NCI-H146 (cell line): ENCODE measurements around the gene RRP1B.
A peak's percentile ranks its signal among the peaks of the same experiment; 100 is the strongest.
"Not testable (repeated sequence)": the region's sequence is repeated elsewhere in the genome, so short reads cannot be mapped to it uniquely, and the experiment has no call there.

Source experiments
- DNase-seq: peaks from one replicate; lab custom pipeline; 2025; lab: John Stamatoyannopoulos, UW

RRP1B gene

DNA sequence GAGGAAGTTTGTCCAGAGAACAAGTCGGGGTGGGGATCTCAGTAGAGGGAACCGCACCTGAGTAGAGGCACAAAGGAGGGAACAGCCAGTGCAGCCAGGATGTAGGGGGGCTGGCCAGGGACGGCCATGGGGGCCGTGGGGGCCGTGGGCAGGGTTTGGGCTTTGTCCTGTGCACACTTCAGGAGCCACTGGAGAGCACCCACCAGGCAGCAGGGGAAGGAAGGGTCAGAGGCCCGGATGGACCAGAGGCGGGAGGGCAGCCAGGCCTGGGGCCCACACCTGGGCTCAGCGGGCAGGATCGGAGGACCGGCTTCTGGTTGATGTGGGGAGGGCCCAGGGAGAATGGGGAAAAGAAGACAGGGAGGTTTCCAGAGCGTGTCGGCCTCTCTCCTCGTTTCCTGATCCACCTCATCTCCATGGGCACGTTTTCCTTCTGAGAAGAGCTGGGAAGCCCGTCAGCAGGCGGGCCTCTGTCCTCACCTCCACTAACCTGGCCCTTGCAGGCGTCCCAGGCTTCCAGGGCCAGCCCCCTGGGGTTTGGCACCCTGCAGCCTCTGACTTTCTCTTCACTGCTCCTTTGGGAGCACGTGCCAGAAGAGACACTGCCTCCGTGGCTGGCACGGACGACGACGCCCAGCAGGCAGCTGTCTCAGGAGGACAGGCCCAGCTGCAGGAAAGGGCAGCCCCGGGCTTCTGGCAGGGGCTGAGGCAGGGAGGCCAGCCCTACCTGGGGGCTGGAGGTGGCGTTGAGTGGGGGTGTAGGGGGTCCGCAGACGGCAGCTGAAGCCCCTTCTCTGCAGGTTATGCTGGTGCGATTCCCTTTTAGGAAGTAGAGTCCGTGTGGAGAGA lies 42.8 kb downstream of the RRP1B start:
- no peak for DNase-seq

DNA sequence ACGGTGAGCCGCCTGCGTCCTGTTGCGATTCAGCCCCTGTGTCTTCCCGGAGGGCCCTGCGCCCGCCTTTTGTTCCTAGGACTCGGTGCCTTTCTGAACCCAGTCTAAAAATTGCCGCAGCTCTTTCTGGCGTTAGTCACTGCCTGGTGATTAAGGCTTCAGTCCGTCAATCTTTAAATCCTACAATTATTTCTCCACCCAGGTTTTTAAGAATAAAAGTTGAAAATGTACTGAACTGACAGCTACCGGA lies 43.4 kb downstream of the RRP1B start:
- DNase-seq, result no peak

DNA sequence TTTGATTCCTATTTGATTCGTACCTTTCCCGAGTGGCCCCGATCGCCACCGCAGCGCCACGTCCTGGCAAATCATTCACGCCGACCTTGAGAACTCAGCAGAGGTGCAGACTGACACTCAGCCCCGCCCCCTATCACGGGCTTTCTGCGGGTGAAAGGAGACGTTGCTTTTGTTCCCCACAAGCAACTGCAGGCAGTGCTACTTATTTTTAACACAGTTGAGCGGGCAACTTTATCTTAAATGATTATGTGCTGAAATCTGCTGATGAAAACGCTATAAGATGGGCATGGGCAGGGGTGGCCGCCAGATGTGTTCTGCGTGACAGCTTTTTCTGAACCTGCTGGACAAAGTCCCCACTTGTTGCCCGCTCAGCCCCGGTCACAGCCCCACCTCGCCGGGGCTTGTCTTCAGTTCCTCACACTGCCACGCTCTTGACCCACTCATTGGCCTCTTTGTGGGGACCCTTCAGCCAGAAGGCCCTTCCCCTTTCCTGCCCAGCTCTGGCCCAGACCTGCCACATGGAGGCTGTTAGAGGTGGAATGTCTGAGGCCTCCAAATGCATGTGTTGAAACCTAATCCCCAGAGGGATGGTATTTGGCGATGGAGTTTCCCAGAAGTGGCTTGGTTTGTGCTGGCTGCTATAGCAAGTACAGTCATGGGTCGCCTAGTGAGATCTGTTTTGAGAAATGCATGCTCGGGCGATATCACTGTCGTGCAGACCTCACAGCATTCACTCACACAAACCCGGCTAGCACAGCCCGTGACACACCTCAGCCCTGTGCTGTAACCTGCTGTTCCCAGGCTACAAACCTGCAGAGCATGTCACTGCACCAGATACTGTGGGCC lies 43.9 kb downstream of the RRP1B start:
- DNase-seq, result no peak

DNA sequence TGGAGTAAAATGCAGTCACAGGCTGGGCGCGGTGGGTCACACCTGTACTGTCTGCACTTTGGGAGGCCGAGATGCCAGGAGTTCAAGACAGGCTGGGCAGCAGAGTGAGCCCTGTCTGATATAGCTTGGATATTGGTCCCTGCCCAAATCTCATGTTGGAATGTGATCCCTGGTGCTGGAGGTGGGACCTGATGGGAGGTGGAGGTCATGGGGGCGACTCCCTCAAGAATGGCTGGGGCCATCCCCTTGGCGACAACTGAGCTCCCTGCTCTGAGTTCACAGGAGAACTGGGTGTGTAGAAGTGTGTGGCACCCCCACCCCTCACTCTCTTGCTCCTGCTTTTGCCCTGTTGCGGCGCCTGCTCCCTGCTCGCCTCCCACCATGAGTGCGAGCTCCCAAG lies 48.1 kb downstream of the RRP1B start:
- DNase-seq, result no peak

DNA sequence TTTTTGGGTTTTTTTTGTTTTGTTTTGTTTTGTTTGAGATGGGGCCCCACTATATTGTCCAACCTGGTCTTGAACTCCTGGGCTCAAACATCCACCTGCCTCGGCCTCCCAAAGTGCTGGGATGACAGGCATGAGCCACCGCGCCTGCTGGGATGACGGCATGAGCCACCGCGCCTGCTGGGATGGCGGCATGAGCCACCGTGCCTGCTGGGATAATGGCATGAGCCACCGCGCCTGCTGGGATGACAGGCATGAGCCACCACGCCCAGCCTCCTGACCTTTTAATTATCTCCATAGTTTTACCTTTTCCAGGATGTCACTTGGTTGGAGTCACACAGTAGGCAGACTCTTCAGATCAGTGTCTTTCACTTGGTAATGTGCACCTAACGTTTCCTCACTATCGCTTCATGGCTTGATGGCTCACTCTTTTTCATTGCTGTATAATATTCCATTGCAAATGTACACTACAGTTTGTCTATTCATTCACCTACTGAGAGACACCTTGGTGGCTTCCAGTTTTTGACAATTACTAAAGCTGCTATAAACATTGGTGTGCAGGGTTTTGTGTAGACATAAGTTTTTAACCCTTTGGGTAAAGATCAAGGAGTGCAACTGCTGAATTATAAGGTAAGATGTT lies 49.5 kb downstream of the RRP1B start:
- DNase-seq, result peak; percentile 38

DNA sequence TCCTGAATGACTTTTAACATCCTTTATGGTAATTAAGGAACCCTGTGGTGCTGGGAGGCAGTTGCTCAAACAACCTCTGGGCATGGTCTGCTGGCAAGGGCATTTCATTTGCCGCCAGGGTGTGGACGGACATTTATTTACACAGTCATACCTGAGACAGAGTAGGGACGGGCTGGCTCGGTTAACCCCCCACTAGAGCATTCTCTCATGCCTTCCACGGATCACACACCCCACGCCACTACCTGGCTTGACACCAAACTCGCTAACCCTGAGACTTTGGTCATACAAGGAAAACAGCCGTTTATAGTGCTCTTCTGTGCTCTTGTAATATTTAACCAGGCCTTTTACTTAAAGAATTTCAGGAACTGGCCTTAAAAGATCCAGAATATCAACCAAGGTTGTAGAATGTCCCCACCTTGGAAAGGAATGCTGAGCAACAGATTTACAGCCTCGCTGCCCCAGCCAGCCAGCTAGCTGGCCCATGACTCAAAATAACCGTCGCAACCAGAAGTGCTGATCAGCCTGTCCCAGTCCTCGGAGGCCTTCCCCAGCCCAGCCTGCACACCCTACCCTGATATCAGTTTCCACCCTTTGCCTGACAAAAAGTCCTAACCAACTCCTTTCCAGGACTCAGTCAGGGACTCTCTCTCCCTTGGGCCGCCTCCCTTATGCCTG lies 53.0 kb downstream of the RRP1B start:
- peak; percentile 79 for DNase-seq

DNA sequence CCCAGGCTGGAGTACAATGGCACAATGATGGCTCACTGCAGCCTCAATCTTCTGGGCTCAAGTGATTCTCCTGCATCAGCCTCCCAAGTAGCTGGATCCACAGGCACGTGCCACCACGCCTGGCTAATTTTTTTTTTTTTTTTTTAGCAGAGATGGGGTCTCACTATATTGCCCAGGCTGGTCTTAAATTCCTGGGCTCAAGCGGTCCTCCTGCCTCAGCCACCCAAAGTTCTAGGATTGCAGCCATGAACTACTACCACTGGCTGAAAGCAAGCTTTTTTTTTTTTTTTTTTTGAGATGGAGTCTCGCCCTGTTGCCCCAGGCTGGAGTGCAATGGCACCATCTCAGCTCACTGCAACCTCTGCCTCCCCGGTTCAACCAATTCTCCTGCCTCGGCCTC lies 53.8 kb downstream of the RRP1B start:
- DNase-seq, result not testable (repeated sequence)

DNA sequence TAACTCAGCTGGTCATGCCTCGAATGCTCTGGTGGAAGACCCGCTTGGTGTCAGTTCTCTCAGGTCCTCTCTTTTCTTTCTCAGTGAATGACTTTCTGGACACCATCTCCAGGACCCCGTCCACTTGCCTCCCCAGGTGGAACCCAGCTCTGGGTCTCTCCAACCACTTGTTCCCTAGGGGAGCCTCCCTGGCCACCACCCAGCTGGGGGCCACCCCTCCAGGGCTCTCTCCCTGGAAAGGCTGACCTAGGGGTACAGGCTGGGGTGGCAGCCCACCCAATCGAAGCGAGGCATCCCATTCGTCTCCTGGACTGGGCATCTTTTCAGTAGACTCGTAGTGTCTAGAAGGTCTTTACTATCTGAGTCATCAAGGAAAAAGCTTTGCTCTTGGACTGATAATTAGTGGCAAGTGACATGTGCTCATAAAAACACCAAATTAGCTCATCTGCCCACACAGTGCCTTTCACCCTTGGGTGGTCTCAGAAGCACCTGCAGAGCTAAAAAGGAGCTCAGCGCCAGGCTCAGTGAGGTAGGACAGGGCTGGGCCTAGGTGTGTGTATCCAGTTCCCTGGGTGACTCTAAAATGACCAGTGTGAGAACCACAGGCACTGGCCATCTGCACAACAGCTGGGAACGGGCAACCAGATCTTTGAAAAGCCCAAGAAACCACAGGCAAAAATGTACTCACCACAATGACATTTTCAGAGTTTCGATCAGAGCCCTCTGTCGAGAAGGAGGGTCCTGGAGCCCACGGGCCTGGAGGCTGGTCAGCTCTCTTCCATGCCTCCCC lies 57.2 kb downstream of the RRP1B start:
- DNase-seq, result no peak

DNA sequence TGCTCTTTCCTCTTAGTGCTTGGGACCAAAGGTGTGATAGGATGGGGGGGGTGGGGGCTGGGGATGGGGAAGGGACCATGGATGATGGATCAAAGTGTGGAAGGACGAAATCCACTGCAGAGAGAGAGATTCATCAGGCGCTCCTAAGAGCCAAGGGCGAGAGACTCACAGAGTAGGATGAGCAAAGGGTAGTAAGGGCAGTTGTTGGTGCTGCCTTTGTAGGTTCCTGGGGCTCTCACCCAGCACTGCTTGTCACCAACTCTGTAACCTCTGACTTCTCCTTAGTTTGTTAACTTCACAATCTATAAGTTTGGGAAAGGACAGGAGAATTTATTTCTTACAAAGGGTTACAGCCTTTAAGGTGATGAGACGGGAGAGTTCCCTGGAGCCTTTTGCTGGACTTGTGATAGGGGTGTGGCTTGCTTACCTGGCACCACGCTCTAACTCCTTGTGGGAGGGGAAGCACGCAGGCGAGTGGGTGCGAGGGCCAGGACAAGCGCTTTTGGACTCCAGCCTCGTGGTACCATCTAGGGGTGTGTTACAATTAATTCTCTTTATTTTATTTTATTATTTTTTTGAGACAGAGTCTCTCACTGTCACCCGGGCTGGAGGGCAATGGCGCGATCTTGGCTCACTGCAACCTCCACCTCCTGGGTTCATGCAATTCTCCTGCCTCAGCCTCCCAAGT lies 58.0 kb downstream of the RRP1B start:
- no peak for DNase-seq

DNA sequence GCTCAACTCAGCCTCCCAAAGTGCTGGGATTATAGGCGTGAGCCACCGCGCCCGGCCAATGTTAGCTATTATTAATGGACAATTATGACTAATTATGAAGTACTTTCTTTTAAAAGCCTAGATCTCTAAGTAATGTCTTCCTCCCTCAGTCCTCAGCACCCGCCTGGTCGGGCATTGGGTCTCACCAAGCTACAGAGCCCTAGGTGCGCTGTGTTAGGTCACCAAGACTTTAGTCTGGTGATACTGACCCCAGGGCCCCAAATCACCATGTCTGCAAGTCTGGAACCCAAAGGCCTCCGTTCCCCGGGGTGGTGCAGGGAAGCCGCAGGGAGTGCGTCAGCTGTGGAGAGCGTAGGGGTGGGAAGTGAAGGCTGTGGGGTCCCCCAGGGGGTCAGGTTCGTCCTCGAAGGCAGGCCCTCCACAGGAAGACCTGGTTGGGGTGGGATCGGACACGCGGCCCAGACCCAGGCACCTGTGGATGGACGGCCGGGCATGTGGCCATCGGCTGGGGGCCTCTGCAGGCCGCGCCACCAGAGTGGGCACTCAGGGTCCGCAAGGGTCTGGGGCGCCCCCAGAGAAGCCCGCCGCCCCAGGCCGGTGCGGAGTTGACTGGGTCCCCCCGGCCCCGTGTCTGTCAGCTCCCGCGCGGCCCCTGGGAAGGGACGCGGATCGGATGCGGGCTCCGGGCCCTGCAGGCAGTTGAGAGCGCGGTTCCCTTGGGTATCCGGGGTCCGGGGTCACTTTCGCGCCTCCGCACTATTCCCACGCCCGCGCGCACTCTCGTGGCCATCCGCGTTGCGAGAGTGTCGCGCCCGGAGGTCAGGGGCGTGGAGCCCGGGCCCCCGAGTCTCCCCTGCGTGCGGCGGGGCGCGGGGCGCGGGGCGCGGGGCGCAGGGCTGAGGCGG lies 58.9 kb downstream of the RRP1B start:
- no peak for DNase-seq

DNA sequence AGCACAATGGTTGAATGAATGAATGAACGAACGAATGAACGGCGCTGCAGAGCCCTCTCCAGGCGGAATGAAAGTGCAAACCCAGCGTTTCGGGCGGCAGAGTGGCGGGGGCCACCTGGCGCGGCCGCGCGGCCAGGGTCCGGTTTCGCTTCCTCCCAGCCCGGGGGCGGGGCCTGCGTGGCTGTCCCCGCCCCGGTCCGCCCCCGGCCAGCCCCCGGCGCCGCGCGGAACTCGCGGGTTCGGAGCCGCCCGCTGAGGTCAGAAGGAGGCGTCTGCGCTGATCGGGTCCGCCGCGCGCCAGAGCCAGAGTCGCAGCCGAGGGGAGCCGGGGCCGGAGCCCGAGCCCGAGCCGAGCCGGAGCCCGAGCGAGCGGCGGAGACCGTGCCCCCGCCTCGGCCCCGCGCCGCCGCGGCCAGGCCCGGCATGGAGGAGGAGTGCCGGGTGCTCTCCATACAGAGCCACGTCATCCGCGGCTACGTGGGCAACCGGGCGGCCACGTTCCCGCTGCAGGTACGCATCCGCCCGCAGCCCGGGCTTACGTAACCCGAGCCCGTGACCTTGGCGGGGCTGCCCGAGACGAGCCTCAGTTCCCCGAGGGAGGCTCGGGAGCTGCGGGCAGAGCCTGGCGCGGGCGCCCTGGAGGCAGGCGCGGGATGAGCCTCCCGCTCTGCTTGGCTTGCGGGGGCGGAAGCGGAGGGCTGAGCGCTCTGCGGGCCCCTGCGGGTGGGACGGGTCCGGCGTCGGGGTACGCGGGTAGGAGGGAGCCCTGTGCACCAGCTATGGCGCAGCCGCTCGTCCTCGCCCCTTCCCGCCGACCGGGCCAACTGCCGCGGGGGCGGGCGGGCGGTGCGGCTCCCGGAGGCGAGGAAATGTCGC lies 59.8 kb downstream of the RRP1B start, which contains the start of gene PDXK:
TSS of gene PDXK (plus strand) at position 258 of the 876 bp plus-strand sequence. CDS start at position 424, 166 bp downstream.
- peak; percentile 80 for DNase-seq

DNA sequence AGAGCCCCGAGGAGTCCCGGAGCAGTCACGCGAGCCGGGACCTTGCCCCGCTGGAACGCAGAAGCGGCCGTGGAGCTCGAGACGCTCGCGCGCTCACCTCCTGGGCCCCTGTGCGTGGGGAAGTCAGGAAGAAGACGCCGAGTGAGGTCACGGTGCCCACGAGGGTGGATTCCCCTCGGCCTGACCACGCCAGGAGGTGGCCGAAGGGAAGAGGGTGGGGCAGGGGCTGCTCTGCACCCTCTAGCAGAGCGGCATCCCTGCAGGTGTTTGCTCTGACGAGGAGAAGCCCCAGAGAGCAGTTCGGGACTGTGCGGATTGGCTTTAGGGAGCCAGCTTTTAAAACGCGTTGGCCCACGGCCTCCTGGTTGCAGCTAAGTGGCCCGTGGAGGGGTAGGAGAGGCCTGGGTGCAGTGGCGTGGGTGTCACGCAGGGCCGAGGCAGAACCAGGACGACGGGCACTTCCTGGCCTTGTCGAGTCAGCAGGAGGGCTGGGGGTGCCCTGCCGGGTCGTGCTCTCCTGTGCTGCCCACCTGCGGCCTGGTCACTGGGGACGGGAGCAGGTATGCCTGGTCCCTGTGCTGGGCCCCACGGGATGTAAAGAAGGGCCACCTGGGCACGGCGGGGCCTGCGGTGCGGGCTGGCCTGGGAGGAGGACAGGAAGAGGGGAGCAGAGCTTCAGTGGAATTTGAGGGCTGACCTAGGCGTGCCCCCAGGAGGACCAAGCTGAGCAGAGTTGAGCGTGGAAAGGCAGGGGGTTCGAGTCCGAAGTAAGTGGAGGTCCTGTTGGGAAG lies 60.6 kb downstream of the RRP1B start:
- DNase-seq, result no peak

DNA sequence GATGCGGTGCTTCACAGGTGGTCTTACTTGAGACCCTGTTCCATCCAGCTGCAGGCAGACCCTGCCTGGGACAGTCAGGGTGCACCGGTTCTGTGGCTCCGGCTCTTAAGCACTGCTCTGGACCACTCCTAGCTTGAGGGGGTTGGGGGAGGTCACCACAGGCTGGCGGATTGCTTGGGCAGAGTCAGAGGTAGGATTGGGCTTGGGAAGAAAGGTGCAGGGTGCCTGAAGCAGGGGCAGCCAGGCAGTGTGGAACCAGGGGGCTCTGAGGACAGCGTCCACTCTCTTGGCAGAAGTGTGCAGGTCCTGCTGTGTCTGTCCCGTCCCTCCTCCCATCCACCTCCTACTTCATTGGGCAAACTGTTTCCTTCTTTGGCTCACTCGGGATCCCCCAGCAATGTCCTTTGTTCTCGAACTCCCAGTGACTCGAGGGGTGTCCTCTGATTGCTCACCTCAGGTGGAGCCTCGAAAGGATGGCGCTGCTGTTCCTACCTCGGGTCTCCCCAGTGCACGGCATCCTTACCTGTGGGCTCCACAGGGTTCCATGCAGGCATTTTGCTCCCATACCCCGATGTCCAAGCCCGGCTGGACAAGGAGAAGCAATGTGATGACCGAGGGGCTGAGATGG lies 61.3 kb downstream of the RRP1B start:
- no peak for DNase-seq

DNA sequence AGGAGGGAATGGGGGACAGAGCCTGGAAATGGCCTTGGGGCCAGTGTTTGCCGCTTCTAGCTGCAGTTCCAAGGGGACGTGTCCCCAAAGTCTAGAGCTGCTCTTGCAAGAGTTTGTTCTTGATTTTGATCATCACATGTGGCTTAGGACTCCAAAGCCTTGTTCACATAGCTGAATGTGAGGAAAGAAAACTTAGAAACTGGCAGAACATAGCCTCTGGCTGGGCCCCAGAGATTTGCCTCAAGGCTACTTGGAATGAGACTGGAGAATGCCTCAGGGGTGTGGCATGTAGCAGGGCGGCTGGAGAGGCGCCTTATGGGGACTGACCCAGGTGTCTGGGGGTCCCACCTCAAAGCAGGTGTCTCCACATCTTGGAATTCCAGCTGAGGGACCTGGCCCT lies 61.8 kb downstream of the RRP1B start:
- no peak for DNase-seq

DNA sequence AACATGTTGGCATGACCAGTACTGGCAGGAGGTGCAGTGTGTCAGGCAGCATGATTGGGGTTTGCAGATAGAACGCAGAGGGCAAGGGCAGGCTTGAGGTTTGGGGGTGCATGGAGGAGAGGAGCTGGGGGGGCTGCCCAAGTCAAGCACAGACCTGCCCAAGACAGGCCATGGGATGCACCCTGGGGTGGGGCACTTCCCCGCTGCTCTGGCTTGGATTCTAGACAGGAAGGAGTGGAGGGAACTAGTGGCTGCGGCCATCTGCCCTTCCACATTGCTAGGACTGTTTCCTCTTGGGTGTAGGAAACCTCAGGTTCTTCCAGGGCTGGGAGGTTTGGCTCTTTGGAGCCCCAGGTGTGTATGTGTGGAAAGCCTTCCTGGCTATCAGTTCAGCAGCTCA lies 62.6 kb downstream of the RRP1B start:
- no peak for DNase-seq

DNA sequence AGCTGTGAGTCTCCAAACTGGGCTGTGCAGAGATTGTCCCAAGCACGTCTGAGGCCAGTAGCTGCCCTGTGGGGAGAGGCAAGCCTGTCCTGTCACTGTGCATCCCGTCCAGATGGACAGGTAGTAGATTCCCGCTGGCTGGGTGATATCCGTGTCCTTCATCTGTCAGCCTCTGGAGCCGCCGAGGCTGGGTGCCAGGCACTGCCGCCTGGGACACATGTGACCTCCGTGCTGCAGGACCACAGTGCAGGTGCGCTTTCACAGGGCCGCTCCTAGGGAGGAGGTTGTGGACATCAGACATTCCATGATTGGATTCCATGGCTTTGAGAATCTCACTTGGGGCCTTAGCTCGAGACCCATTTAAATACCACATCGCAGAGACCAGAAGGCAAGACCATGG lies 64.3 kb downstream of the RRP1B start:
- no peak for DNase-seq

DNA sequence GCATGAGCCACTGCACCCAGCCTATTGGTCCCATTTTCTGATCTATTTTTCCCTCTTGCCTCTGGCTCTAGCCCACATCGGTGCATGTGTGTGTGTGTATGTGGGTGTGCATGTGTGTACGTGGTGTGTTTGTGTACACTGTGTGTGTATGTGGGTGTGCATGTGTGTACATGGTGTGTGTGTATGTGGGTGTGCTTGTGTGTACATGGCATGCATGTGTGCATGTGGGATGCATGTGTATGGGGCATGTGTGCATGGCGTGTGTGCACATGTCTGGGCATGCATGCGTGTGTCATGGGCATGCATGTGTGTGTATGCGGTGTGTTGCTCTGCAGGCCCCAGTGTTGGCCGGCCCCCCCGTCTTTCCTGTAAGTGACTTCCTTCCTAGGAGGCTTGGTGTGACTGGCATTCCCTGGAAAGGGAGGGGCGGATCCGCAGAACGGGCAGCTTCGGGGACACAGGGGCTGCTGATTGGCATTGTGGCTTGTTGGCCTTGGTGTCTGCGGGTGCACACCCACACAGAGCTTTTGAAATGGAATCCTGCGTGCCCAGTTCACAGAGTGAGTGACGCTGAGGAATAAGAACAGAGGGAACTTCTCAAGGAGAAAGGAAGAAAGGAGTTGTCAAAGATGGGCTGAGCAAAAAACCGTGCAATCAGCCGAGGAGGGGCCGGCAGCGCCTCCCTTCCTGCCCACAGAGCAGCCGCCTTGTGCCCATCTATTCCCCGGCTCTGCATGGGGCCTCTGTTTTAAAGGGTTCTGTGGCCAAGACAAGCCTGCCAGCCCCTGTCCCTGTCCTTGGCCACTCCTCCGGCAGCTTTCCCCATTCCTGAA lies 67.5 kb downstream of the RRP1B start:
- DNase-seq, result no peak
